HG02678 (cell line): ENCODE data around the gene KCNJ3.
"Not testable (repeated sequence)": the region's sequence is repeated elsewhere in the genome, so short reads cannot be mapped to it uniquely, and the experiment has no call there.

Experiments used
- ATAC-seq: cut with Tn5 transposase; IDR thresholded peaks from one replicate; pipeline ENCODE4 v1.9.1; 2021; ENCODE audit warnings: mild to moderate bottlenecking, moderate library complexity; ENCODE audit not compliant: unreplicated experiment

KCNJ3 gene

GRCh38 chr2:154837035-154837434 lies 138.5 kb downstream of the KCNJ3 start:
- no peak for ATAC-seq

DNA sequence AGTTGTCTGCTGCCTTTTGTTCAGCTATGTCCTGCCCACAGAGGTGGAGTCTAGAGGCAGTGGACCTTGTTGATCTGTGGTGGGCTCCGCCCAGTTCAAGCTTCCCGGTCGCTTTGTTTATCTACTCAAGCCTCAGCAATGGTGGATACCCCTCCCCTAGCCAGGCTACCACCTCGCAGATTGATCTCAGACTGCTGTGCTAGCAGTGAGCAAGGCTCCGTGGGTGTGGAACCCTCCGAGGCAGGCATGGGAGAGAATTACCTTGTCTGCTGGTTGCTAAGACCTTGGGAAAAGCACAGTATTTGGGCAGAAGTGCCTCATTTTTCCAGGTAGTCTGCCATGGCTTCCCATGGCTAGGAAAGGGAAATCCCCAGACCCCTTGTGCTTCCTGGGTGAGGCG lies 146.0 kb downstream of the KCNJ3 start:
- no peak for ATAC-seq

DNA sequence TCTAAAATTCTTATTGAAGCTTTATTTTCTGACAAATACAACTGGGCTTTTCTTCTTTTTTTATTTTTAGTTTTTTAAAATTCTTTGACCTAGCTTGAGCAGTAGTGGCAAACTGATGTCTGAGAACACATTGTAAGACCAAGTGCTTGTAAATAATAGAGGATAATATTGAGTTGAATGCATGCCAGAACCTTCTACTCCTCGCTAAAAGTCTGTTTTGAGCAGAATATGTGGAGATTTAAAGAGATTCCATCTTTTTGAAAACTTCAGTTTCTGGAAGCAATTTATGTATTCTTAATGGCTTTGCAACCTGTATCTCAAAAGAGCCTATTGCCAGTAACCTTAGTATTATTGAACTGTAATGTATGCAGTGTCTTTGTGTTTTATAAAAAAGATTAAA lies 148.3 kb downstream of the KCNJ3 start:
- no peak for ATAC-seq

GRCh38 chr2:154849482-154849881 lies 151.0 kb downstream of the KCNJ3 start:
- no peak for ATAC-seq

- no peak for ATAC-seq
Measured at GRCh38 chr2:154850532-154850931, 152.0 kb downstream of the KCNJ3 start.

GRCh38 chr2:154855138-154855537 lies 156.6 kb downstream of the KCNJ3 start:
- no peak for ATAC-seq

DNA sequence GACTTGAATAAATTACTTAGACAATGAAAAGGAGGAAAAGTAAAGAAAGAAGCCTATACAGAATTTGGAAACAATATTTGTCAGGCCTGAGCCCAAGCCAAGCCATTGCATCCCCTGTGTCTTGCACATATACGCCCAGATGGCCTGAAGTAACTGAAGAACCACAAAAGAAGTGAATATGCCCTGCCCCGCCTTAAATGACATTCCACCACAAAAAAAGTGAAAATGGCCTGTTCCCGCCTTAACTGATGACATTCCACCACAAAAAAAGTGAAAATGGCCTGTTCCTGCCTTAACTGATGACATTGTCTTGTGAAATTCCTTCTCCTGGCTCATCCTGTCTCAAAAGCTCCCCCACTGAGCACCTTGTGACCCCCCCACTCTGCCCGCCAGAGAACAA lies 168.7 kb downstream of the KCNJ3 start:
- not testable (repeated sequence) for ATAC-seq

GRCh38 chr2:154875999-154876398 lies 177.5 kb downstream of the KCNJ3 start:
- ATAC-seq = no peak

DNA sequence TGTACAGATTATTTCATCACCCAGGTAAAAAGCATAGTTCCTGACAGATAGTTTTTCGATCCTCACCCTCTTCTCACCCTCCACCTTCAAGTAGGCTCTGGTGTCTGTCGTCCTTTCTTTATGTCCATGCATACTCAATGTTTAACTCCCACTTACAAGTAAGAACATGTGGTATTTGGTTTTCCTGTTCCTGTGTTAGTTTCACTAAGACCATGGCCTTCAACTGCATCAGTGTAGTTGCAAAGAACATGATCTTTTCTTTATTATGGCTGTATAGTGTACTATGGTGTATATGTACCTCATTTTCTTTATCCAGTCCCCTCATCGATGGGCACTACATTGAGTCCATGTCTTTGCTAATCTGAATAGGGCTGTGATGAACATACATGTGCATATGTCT lies 184.2 kb downstream of the KCNJ3 start:
- no peak for ATAC-seq

GRCh38 chr2:154886316-154886715 lies 187.8 kb downstream of the KCNJ3 start:
- ATAC-seq = no peak

DNA sequence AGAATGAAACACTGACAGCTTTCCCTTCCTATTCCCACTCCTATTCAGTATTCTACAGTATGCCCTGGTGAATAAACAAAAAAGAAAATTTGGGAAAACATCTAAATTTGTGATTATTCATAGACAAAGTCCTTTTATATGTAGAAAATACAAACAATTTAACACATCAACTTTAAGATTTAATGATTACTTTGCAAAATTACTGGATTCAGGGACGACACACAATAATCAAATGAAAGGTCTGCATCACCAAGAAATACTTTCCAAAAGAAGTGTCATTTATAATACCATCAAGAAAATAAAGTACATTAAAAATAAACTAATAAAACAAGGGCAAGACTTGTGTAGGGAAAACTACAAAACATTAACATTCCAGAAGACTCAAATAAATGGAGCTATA lies 199.8 kb downstream of the KCNJ3 start:
- no peak for ATAC-seq

DNA sequence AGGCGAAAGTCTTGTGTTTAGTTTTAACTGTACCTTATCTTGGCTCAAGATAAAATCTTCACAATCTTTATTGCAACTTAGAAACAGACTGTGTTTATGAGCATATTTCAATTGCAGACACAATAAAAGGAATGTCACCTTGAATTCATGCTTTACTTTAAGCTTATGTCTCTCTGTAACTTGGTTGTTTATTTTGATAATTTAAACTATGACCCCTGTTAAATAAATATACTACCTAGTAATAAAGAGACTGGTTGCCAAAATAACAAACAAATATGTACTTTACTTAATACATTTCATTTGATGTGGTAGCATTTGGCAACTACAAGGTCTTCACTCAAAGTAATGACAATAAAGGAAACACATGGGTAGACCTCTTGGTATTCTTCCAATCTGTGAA lies 202.6 kb downstream of the KCNJ3 start:
- no peak for ATAC-seq
